GM12892 (cell line): ENCODE measurements around the gene IQCF5.

Source experiments
- POLR2A ChIP-seq: IDR thresholded peaks from 2 replicates; pipeline ENCODE4 v1.6.1; 2011; ENCODE audit warnings: low read depth, low read length, control low read depth
- POLR2AphosphoS5 ChIP-seq: IDR thresholded peaks from 2 replicates; pipeline ENCODE4 v1.6.1; 2011; ENCODE audit warnings: low read depth, low read length, control low read depth

GRCh38 chr3:51908026-51908425 lies 32.6 kb upstream of the IQCF5 start:
- TF ChIP-seq POLR2A: no peak
- TF ChIP-seq POLR2AphosphoS5: no peak
